Measurements from ENCODE around the gene TUBA3E.
"Not testable (repeated sequence)": the region's sequence is repeated elsewhere in the genome, so short reads cannot be mapped to it uniquely, and the experiment has no call there.

GRCh38 chr2:130169163-130169562 is 29.1 kb downstream of the TUBA3E start:
- TF ChIP-seq, protein P1, sequence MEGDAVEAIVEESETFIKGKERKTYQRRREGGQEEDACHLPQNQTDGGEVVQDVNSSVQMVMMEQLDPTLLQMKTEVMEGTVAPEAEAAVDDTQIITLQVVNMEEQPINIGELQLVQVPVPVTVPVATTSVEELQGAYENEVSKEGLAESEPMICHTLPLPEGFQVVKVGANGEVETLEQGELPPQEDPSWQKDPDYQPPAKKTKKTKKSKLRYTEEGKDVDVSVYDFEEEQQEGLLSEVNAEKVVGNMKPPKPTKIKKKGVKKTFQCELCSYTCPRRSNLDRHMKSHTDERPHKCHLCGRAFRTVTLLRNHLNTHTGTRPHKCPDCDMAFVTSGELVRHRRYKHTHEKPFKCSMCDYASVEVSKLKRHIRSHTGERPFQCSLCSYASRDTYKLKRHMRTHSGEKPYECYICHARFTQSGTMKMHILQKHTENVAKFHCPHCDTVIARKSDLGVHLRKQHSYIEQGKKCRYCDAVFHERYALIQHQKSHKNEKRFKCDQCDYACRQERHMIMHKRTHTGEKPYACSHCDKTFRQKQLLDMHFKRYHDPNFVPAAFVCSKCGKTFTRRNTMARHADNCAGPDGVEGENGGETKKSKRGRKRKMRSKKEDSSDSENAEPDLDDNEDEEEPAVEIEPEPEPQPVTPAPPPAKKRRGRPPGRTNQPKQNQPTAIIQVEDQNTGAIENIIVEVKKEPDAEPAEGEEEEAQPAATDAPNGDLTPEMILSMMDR (IDR thresholded peaks at IDR 0.05; ENCODE audit: low read depth, low read length, poor library complexity, severe bottlenecking), result not testable (repeated sequence)
- not testable (repeated sequence) for TF ChIP-seq EZH2phosphoT487 (IDR thresholded peaks at IDR 0.05; ENCODE audit: borderline replicate concordance, low read length)

Measured in DOHH2 (cell line).